NCI-H2107 treated with DMSO at 0.1 percent for 48 hours (cell line): ENCODE measurements around the gene C4orf36.

Source experiments
- DNase-seq: peaks from one replicate; lab custom pipeline; 2025; ENCODE audit not compliant: unreplicated experiment; lab: John Stamatoyannopoulos, UW

C4orf36 gene

GRCh38 chr4:86857341-86858052, 34.7 kb downstream of the C4orf36 start:
- DNase-seq, result no peak

DNA sequence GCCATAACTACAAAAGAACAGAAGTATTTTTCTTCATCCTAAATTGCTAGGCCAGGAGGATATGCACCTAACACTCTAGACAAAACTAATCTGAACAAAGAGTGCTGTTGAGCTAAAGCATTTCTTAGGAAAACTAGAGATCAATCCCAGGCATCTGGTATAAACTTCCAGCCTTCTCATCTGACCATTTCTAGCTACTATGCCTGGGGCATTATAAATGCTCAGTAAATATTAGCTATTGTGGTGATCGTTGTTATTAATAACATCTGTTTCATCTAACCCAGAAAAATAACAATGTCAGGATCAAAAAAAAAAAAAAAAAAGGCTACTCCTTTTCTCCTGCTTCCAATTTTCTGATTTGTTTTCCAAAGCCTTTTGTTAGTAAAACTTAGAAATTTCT, 35.3 kb downstream of the C4orf36 start:
- no peak for DNase-seq

DNA sequence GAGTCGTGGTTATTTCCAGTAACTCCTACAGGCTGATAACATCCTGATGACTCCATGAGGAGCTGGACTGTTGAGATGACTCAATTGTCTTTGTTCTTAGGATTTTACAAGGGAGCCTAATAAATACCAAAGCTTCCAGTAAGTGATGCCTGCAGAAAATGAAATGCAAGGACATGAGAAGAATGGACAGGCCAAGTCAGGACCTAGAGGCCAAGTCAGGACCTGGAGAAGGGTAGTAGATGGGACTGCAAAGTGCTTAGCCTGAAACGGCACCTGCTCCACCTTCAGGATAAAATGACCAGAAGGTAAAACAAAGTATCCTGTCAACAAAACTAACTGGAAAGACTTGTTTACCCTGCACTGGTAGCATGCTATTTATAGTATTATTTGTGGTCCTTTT, 36.6 kb downstream of the C4orf36 start:
- DNase-seq, result no peak

- DNase-seq, result no peak
Measured at GRCh38 chr4:86853209-86853608, 39.0 kb downstream of the C4orf36 start.

GRCh38 chr4:86848732-86849619, 43.2 kb downstream of the C4orf36 start, which contains the start of gene SLC10A6:
SLC10A6 (minus strand) TSS chr4:86849384; CDS start chr4:86849115, 269 bp downstream.
- DNase-seq, result no peak

DNA sequence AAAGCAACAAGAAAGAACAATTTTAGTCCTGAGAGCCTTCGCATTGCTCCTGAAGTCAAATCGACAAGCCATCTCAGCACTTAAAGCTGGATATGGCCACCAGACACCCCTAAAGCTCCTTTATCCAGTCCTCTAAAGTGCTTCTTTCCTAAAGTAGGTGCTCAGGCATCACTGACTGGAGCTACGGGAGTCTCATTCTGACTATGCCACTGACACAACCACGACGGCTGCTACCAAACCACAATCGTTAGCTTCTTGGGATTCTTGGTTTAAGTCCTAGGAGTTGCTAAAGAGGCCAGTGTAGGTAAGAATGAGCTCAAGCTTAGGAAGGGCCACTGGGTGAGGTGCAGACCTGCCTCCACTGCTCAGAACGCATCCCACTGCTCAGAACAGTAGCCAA, 44.1 kb downstream of the C4orf36 start:
- DNase-seq, result no peak

DNA sequence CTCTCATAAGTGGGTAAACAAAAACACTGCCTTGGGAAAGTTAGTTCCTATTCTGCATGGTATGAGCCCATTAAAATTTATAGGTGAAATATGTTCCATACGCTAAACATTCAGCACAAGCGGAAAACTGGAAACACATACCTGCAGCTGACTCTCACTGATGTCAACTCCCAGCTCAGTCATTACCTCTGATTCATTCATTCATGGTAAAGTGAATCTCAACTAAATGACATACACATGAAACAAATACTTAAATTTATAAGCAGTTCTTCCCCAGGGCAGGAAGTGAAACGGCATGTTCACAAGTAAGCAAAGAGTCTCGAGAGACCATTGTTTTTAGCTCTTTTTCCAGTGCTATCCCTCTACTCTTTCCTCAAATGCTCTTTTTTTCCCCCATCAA, 44.7 kb downstream of the C4orf36 start:
- DNase-seq, result no peak

- DNase-seq, result no peak
Measured at GRCh38 chr4:86846921-86847320, 45.3 kb downstream of the C4orf36 start.

DNA sequence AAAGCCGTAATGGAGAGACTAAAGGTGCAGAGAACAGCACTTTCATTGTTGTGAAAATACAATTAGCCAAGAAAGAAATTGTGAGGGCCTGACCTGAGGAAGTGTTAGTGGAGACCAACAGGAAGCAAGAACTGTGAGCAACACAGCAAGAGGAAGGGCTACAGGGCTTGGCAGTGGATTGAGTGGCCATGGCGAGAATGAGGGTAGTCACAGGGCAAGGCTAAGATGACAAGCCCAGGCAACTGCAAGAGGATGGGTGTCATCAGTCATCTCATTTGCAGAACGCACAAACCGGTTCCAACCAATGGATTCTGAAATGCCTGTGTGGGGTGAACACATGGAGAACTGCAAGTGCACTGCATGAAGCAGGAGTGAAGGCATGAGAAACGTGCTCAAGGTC, 46.6 kb downstream of the C4orf36 start:
- no peak for DNase-seq

- no peak for DNase-seq
Measured at GRCh38 chr4:86841309-86841708, 50.9 kb downstream of the C4orf36 start.

- no peak for DNase-seq
Measured at GRCh38 chr4:86840858-86841257, 51.4 kb downstream of the C4orf36 start.

- DNase-seq, result no peak
Measured at GRCh38 chr4:86837691-86838503, 54.3 kb downstream of the C4orf36 start.

DNA sequence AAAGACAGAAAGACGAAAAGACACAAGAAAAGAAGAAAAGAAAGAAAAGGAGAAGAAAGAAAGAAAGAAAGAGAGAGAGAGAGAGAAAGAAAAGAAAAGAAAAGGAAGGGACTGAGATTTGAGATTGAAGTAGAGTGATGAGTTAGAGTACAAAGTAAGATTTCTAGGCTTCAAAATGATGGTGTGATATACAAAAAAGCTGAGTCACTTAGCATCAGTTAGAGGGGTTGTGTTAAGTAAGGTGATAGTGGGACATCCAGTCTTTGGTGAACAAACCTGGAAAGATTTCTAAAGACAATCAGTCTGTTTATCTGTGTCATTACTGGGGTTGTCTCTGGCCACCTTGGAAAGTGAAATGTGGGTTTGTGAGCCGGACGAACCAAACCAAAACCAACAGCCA, 56.5 kb downstream of the C4orf36 start:
- DNase-seq, result no peak

GRCh38 chr4:86834901-86835300, 57.3 kb downstream of the C4orf36 start:
- peak; percentile 10 for DNase-seq

GRCh38 chr4:86833615-86834014, 58.6 kb downstream of the C4orf36 start:
- DNase-seq, result no peak

DNA sequence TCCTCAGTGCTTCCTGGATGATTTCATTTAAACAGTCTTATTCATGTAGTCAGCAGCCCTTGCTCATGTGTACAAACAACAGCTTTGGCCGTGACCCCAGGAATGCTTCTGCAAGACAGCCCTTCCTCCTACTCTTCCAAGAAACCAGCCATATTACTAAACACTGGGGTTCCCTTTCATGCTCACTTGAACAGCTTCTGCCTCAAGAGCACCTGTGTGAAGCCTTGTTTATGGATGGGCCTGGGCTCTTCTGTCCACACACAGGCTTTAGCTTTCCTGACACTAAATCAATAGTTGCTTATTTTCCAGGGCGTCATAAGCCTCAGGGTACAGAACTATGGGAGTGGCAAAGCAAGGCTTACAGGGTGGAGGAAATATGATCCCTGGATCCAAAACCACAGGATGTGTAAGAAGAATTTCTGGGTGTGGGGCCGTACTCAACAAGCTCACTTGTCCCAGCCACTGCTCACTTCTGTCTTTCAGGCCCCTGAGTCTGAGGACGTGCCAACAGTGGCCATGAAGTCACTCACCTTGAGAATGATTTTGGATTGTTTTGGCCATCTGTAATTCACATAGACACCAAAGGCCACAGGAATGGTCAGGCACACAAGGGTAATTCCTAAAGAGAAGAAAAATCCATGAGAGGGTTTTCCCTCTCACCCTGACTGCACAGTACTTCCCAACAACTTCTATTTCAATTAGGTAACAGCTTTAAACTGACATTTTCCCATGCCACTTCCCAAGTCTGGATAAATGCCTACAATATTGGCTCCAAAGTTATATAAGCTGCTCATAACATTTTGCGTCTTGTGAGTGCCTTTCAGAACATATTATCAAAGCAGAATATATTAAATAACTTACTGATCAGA, 60.7 kb downstream of the C4orf36 start:
- DNase-seq, result peak; percentile 50
